ENCODE measurements around the gene GALNTL6.
"Not testable (repeated sequence)": the region's sequence is repeated elsewhere in the genome, so short reads cannot be mapped to it uniquely, and the experiment has no call there.

GALNTL6 gene

GRCh38 chr4:172963498-172964294 lies 1150.5 kb downstream of the GALNTL6 start:
- no peak for DNase-seq

GRCh38 chr4:172970189-172970588 lies 1157.0 kb downstream of the GALNTL6 start:
- not testable (repeated sequence) for DNase-seq

- no peak for DNase-seq
Measured at GRCh38 chr4:172974586-172974985, 1161.4 kb downstream of the GALNTL6 start.

- no peak for DNase-seq
Measured at GRCh38 chr4:172975651-172976229, 1162.5 kb downstream of the GALNTL6 start.

GRCh38 chr4:172977491-172978041 lies 1164.4 kb downstream of the GALNTL6 start:
- DNase-seq: not testable (repeated sequence)

- no peak for DNase-seq
Measured at GRCh38 chr4:172978848-172979247, 1165.6 kb downstream of the GALNTL6 start.

- no peak for DNase-seq
Measured at GRCh38 chr4:172979332-172979731, 1166.1 kb downstream of the GALNTL6 start.

- no peak for DNase-seq
Measured at GRCh38 chr4:172980219-172980618, 1167.0 kb downstream of the GALNTL6 start.

- no peak for DNase-seq
Measured at GRCh38 chr4:172982151-172982590, 1169.0 kb downstream of the GALNTL6 start.

- DNase-seq: no peak
Measured at GRCh38 chr4:172983014-172983413, 1169.8 kb downstream of the GALNTL6 start.

- DNase-seq: no peak
Measured at GRCh38 chr4:172983631-172984030, 1170.4 kb downstream of the GALNTL6 start.

GRCh38 chr4:172985552-172985951 lies 1172.3 kb downstream of the GALNTL6 start:
- no peak for DNase-seq

GRCh38 chr4:172986114-172986513 lies 1172.9 kb downstream of the GALNTL6 start:
- no peak for DNase-seq

- DNase-seq: no peak
Measured at GRCh38 chr4:172989984-172990820, 1177.0 kb downstream of the GALNTL6 start.

- DNase-seq: no peak
Measured at GRCh38 chr4:172992648-172993378, 1179.6 kb downstream of the GALNTL6 start.

GRCh38 chr4:172995161-172995560 lies 1182.0 kb downstream of the GALNTL6 start:
- DNase-seq: no peak

GRCh38 chr4:172995704-172996103 lies 1182.5 kb downstream of the GALNTL6 start:
- DNase-seq: no peak

GRCh38 chr4:172996571-172997216 lies 1183.5 kb downstream of the GALNTL6 start:
- DNase-seq: no peak

- no peak for DNase-seq
Measured at GRCh38 chr4:172997217-172997609, 1184.0 kb downstream of the GALNTL6 start.

GRCh38 chr4:172997856-172998255 lies 1184.7 kb downstream of the GALNTL6 start:
- no peak for DNase-seq

GRCh38 chr4:172998527-172999469 lies 1185.6 kb downstream of the GALNTL6 start:
- no peak for DNase-seq
